Caco-2 (cell line): ENCODE data around the gene PLXNA4. TPM values are rescaled to one million over a fixed set of nuclear protein-coding genes. Genes with fewer than 3 reads are reported as not detected.

Experiments used
- BruUV-seq: library from RNA; stranded (reverse); fragments of 400-500 nt; replicated peaks from 2 replicates; lab custom pipeline; 2021; lab: Mats Ljungman, UMichigan
- CTCF ChIA-PET: fragments of 300-600 bp; sonication (Branson Sonifier 250); formaldehyde crosslinking; loops from one replicate; lab custom pipeline; 2022; ENCODE audit warnings: antibody characterized with exemption; lab: Charles Lee
- POLR2A ChIA-PET: fragments of 300-600 bp; sonication (Branson Sonifier 250); formaldehyde crosslinking; loops from one replicate; lab custom pipeline; 2022; ENCODE audit warnings: antibody characterized with exemption; lab: Charles Lee
- DNase-seq, 2 experiments: peaks; one replicate each; pipeline versions ENCODE4 v3.0.0 to v3.0.0-alpha.2; 2020 to 2022
- H3K27me3 ChIP-seq: replicated peaks from 2 replicates; pipeline ENCODE4 v1.6.0; 2011; ENCODE audit warnings: low read length; ENCODE audit not compliant: control insufficient read depth, insufficient read depth
- H3K36me3 ChIP-seq: 2 replicates; pipeline ENCODE4 v1.5.1; 2011; ENCODE audit warnings: low read length; ENCODE audit not compliant: control insufficient read depth, insufficient read depth
- H3K4me1 ChIP-seq: fragments of 250-450 bp; sonication (Bioruptor Pico); 2 replicates; pipeline ENCODE4 v1.5.1; 2020; ENCODE audit warnings: mild to moderate bottlenecking
- H3K4me3 ChIP-seq: 2 replicates; pipeline ENCODE4 v1.5.1; 2011; ENCODE audit warnings: low read depth, mild to moderate bottlenecking, control low read depth, low read length
- H3K9me3 ChIP-seq: fragments of 250-450 bp; sonication (Bioruptor Pico); 2 replicates; pipeline ENCODE4 v1.5.1; 2020; ENCODE audit warnings: mild to moderate bottlenecking, moderate library complexity
- H3K27ac Mint-ChIP-seq: one replicate; pipeline ENCODE4 v1.8.0; 2022; ENCODE audit warnings: mixed read lengths; ENCODE audit not compliant: unreplicated experiment
- H3K27me3 Mint-ChIP-seq: one replicate; pipeline ENCODE4 v1.8.0; 2022; ENCODE audit warnings: mixed read lengths; ENCODE audit not compliant: insufficient read depth, unreplicated experiment
- H3K36me3 Mint-ChIP-seq: one replicate; pipeline ENCODE4 v1.8.0; 2022; ENCODE audit warnings: mild to moderate bottlenecking, mixed read lengths; ENCODE audit not compliant: insufficient read depth, unreplicated experiment
- H3K4me1 Mint-ChIP-seq: one replicate; pipeline ENCODE4 v1.8.0; 2022; ENCODE audit warnings: low read depth, mixed read lengths; ENCODE audit not compliant: unreplicated experiment
- H3K4me3 Mint-ChIP-seq: one replicate; pipeline ENCODE4 v1.8.0; 2022; ENCODE audit warnings: mild to moderate bottlenecking, moderate library complexity, mixed read lengths; ENCODE audit not compliant: unreplicated experiment
- H3K9me3 Mint-ChIP-seq: one replicate; pipeline ENCODE4 v1.8.0; 2022; ENCODE audit warnings: mixed read lengths; ENCODE audit not compliant: unreplicated experiment
- CTCF ChIP-seq, 2 experiments: fragments of 200-600 bp in 1 of 2; IDR thresholded peaks; 1 replicate in 1 of 2; 2 replicates in 1 of 2; pipeline versions ENCODE4 v1.5.1 to v1.8.0; 2011 to 2022; ENCODE audit warnings: antibody characterized with exemption in 1 of 2, control low read depth in 1 of 2, inconsistent platforms in 1 of 2, low read depth in 1 of 2, low read length in 1 of 2, mild to moderate bottlenecking in 1 of 2, moderate library complexity in 1 of 2; ENCODE audit not compliant: insufficient read depth in 1 of 2, severe bottlenecking in 1 of 2, unreplicated experiment in 1 of 2
- intact Hi-C: fragments of 100-400 bp; cut with micrococcal nuclease; formaldehyde crosslinking; loops from one replicate; pipeline ENCODE4 v1.10.0; 2022; ENCODE audit not compliant: unreplicated experiment
- total RNA-seq: library from RNA; stranded (reverse); gene quantifications from 2 replicates; pipeline ENCODE4 v1.2.3, GENCODE V29; 2022

Gene PLXNA4
- total RNA-seq, 1 experiment from 2014 or later: 0.43 TPM

- Mint-ChIP-seq H3K27me3 (peaks cover 33% of the 10 kb centered on the region), H3K36me3 (no peaks in the 10 kb centered on the region), H3K4me1 (no peaks in the 10 kb centered on the region), H3K9me3 (no peaks in the 10 kb centered on the region), H3K27ac (no peak overlapping the region), H3K4me3 (no peak overlapping the region)
- CTCF ChIA-PET: interaction anchor here (0.8 kb wide), 1 partner anchor 70 kb away, joined by 3 read pairs; no protein-coding TSS in a partner anchor
- no peak for DNase-seq
- Histone ChIP-seq H3K36me3 (no peaks in the 10 kb centered on the region), H3K4me1 (no peaks in the 10 kb centered on the region), H3K9me3 (no peaks in the 10 kb centered on the region), H3K27me3 (no peaks in the 10 kb centered on the region), H3K4me3 (no peak overlapping the region)
- no peak for TF ChIP-seq CTCF (IDR thresholded peaks at IDR 0.05; ENCODE audit: insufficient read depth in 1 of 2, low read depth in 1 of 2, low read length in 1 of 2, severe bottlenecking in 1 of 2, unreplicated experiment in 1 of 2)
- no TSS peak for BruUV-seq
- intact Hi-C loops: no loop called here
- POLR2A ChIA-PET: no interaction called here
Measured at GRCh38 chr7:132509643-132510042, 66.6 kb downstream of the PLXNA4 start.

GRCh38 chr7:132508724-132509353 lies 67.4 kb downstream of the PLXNA4 start:
- BruUV-seq: no TSS peak
- no peak for TF ChIP-seq CTCF (IDR thresholded peaks at IDR 0.05; ENCODE audit: insufficient read depth in 1 of 2, low read depth in 1 of 2, low read length in 1 of 2, severe bottlenecking in 1 of 2, unreplicated experiment in 1 of 2)
- H3K36me3 ChIP-seq: no peaks in the 10 kb centered on the region
- no peaks in the 10 kb centered on the region for H3K27me3 ChIP-seq
- DNase-seq: no peak
- CTCF ChIA-PET: interaction anchor here (0.8 kb wide), 1 partner anchor 69 kb away, joined by 3 read pairs; no protein-coding TSS in a partner anchor
- H3K4me1 Mint-ChIP-seq: no peaks in the 10 kb centered on the region
- H3K9me3 Mint-ChIP-seq: no peaks in the 10 kb centered on the region
- POLR2A ChIA-PET: no interaction called here
- peaks cover 35% of the 10 kb centered on the region for H3K27me3 Mint-ChIP-seq
- no peaks in the 10 kb centered on the region for H3K4me1 ChIP-seq
- no peaks in the 10 kb centered on the region for H3K36me3 Mint-ChIP-seq
- no peaks in the 10 kb centered on the region for H3K9me3 ChIP-seq
- H3K4me3 Mint-ChIP-seq: no peak overlapping the region
- intact Hi-C loops: no loop called here
- H3K27ac Mint-ChIP-seq: no peak overlapping the region
- H3K4me3 ChIP-seq: no peak overlapping the region

GRCh38 chr7:132504852-132505251 lies 71.4 kb downstream of the PLXNA4 start:
- no peaks in the 10 kb centered on the region for H3K4me1 Mint-ChIP-seq
- BruUV-seq: no TSS peak
- ChIA-PET POLR2A (no interaction called here), CTCF (no interaction called here)
- H3K36me3 Mint-ChIP-seq: no peaks in the 10 kb centered on the region
- no peak overlapping the region for H3K4me3 ChIP-seq
- H3K9me3 Mint-ChIP-seq: no peaks in the 10 kb centered on the region
- no peak for TF ChIP-seq CTCF (IDR thresholded peaks at IDR 0.05; ENCODE audit: insufficient read depth in 1 of 2, low read depth in 1 of 2, low read length in 1 of 2, severe bottlenecking in 1 of 2, unreplicated experiment in 1 of 2)
- no peaks in the 10 kb centered on the region for H3K4me1 ChIP-seq
- no peak for DNase-seq
- H3K9me3 ChIP-seq: no peaks in the 10 kb centered on the region
- peaks cover 21% of the 10 kb centered on the region for H3K27me3 Mint-ChIP-seq
- H3K4me3 Mint-ChIP-seq: no peak overlapping the region
- intact Hi-C loops: no loop called here
- H3K36me3 ChIP-seq: no peaks in the 10 kb centered on the region
- H3K27ac Mint-ChIP-seq: no peak overlapping the region
- no peaks in the 10 kb centered on the region for H3K27me3 ChIP-seq
